A549 (cell line): ENCODE data around the gene XDH.

Experiments
- GATA3 ChIP-seq: IDR thresholded peaks from 2 replicates; pipeline ENCODE4 v1.6.1; 2012; ENCODE audit warnings: borderline replicate concordance
- TF ChIP-seq, protein P1 (sequence below): fragments of 450-650 bp; IDR thresholded peaks from 2 replicates; pipeline ENCODE4 v1.6.1; 2014; ENCODE audit warnings: antibody characterized with exemption
- TF ChIP-seq, protein P2 (sequence below): fragments of >200 bp; sonication (Bioruptor Twin); formaldehyde crosslinking; IDR thresholded peaks from 3 replicates; pipeline ENCODE4 v1.5.1; 2016

DNA sequence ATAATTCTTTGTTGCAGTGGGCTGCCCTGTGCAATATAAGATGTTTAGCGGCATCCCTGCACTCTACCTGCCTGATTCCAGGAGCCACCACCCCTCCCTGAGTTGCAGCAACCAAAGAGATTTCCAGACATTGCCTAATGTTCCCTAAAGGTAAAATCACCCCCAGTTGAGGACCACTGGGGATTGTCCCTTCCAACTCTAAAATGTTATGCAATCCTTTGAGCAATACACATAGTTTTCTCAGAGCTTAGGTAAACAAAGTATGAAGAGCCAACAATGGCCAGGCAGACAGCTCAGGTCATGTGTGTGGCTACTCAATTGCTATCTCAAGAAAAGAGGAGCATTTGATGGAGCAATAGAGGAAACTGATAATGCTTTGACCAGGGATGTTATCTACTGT lies 87.0 kb downstream of the XDH start:
- TF ChIP-seq, protein P1, sequence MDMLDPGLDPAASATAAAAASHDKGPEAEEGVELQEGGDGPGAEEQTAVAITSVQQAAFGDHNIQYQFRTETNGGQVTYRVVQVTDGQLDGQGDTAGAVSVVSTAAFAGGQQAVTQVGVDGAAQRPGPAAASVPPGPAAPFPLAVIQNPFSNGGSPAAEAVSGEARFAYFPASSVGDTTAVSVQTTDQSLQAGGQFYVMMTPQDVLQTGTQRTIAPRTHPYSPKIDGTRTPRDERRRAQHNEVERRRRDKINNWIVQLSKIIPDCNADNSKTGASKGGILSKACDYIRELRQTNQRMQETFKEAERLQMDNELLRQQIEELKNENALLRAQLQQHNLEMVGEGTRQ: no peak
- TF ChIP-seq GATA3: no peak
- TF ChIP-seq, protein P2, sequence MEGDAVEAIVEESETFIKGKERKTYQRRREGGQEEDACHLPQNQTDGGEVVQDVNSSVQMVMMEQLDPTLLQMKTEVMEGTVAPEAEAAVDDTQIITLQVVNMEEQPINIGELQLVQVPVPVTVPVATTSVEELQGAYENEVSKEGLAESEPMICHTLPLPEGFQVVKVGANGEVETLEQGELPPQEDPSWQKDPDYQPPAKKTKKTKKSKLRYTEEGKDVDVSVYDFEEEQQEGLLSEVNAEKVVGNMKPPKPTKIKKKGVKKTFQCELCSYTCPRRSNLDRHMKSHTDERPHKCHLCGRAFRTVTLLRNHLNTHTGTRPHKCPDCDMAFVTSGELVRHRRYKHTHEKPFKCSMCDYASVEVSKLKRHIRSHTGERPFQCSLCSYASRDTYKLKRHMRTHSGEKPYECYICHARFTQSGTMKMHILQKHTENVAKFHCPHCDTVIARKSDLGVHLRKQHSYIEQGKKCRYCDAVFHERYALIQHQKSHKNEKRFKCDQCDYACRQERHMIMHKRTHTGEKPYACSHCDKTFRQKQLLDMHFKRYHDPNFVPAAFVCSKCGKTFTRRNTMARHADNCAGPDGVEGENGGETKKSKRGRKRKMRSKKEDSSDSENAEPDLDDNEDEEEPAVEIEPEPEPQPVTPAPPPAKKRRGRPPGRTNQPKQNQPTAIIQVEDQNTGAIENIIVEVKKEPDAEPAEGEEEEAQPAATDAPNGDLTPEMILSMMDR: no peak
